ENCODE measurements around the gene CTNNA2.
"Not testable (repeated sequence)": the region's sequence is repeated elsewhere in the genome, so short reads cannot be mapped to it uniquely, and the experiment has no call there.

Gene CTNNA2

GRCh38 chr2:80080957-80081356 is 568.1 kb downstream of the CTNNA2 start:
- no peak for DNase-seq (ENCODE audit: low read depth)

GRCh38 chr2:80086831-80087230 is 574.0 kb downstream of the CTNNA2 start:
- no peak for DNase-seq (ENCODE audit: low read depth)

DNA sequence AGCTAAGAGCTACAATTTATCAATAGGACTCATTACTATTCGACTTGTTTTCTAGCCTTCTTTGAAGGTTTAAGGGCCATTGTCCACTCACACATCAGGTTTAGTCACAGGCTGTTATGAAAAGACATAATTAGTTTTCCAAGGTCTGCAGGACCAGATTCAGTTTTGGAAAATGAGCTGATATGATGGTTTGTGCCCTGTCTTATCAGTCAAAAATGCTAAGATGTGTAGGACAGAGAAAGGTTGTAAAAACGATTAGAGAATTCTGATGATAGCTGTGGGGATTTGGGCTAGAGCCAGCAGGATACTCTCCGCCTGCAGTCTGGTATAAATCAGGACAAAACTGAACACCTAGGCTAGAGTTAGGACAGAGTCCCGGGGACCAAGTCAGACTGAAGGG is 578.4 kb downstream of the CTNNA2 start:
- no peak for DNase-seq (ENCODE audit: low read depth)

GRCh38 chr2:80092474-80092873 is 579.6 kb downstream of the CTNNA2 start:
- DNase-seq (ENCODE audit: low read depth), result no peak

GRCh38 chr2:80098503-80098902 is 585.7 kb downstream of the CTNNA2 start:
- not testable (repeated sequence) for DNase-seq (ENCODE audit: low read depth)

DNA sequence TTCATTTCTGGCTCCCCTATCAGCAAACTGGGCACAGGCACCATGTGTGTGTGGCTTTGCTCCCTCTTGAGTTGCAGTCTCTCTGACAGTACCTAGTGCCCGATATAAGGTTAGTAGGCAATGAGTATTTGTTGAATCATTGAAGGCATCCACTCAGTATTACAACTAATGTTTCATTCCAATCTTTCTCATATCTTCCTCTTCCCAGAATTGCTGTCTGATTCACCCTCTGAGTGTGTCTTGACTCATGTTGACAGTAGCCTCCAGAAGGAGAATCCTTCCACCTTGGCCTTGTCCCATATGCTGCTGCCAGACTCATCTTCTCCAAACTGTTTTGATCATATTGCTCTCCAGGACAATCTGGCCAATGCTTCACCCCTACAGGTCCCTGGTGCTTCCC is 589.2 kb downstream of the CTNNA2 start:
- DNase-seq (ENCODE audit: low read depth), result no peak

DNA sequence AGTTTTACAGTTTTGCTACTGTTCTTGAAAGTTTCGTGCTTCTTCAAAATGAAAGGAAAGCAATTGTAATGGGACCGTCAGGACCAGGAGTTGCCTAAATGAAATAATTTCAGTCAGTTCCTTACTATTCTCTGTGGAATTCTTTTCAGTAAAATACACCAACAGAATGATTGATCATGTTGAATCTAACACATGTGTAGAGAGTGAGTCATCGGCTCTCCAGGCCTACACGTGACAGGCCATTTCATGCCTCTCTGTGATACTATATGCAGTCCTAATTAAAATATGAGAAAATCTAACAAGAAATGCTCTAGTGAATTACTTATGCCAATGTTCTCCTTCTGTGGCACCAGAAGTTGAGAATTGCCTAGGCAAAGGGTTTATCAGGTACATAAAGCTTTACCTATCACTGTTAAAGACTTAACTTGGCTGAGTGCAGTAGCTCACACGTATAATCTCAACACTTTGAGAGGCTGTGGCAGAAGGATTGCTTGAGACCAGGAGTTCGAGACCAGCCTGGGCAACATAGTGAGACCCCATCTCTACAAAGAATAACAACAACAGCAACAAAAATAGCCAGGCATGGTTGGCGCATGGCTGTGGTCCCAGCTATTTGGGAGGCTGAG is 592.3 kb downstream of the CTNNA2 start:
- no peak for DNase-seq (ENCODE audit: low read depth)

GRCh38 chr2:80111185-80111584 is 598.3 kb downstream of the CTNNA2 start:
- no peak for DNase-seq (ENCODE audit: low read depth)

DNA sequence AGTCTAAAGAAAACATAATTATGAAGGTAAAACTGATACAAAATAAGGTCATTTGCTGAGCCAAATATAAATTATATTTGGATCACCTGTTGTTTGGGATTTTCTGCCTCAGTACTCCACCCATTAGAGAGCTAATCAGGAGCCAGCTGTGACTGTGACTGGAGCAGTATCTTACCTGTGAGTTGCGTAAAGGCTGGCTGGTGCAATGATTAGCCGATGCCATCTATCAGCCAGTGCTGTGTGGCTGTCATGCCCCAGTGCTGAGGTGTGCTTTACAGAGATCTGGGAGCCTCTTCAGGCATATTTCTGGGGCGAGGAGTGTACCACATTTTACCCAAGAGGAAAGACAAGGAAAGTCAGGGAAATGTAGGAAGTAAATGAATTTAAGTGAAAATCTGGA is 599.9 kb downstream of the CTNNA2 start:
- no peak for DNase-seq (ENCODE audit: low read depth)

- no peak for DNase-seq (ENCODE audit: low read depth)
These were observed 600.5 kb downstream of the CTNNA2 start for GRCh38 chr2:80113399-80113798.

DNA sequence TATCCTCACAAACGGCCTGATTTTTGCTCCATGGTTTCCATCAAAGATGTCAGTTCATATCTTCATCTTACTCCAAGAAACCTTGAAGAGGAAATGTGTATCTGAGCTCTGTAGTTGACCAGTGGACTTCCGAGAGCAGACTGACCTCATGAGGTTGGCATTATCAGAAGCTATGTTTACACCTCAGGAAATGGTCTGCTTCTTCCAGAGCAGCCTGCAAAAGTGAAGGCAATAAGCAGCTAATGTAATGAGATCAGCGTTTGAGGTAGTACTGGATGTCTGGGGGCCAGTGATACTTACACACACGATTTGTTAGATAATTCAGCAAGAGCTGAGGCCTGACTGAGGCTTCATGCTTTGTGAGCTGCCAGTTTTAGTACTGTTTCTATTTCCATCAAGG is 602.0 kb downstream of the CTNNA2 start:
- DNase-seq (ENCODE audit: low read depth), result no peak

GRCh38 chr2:80117401-80117800 is 604.5 kb downstream of the CTNNA2 start:
- DNase-seq (ENCODE audit: low read depth), result no peak

DNA sequence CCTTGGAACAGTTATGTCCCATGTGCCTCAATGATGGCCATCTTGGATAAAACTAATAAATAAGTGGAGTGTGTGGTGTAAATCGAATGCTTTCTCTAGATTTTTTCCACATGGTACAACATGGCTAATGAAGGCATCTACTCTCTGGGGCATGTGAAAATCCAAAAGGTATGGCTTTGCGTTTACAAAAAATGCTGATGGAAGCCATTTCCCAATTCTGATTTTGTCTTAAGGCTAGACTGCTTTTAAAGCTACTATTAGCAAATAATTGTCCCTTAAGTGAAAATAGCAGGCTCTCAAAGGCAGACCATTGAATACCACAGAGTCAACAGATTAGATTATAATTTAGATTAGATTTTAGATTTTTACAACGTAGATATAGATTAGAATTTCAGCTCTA is 608.0 kb downstream of the CTNNA2 start:
- DNase-seq (ENCODE audit: low read depth), result no peak

DNA sequence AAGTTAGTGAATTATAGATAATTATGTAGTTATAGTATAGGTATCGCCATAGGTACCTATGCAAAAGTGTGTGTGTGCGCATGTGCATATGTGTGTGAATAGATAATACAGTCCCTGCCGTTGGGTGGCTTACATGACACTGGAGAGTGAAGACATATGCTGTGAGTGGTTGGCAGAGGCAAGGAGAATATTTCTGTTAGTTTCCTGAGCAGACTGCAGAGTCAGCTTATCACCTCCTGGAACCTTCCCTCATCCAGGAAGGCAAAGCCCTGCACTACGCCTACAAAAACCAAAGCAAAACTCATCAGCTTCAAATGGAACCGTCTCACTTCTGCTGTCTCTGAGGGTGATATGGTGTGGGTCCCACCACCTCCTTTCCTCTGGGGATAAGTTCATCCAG is 609.8 kb downstream of the CTNNA2 start:
- no peak for DNase-seq (ENCODE audit: low read depth)

DNA sequence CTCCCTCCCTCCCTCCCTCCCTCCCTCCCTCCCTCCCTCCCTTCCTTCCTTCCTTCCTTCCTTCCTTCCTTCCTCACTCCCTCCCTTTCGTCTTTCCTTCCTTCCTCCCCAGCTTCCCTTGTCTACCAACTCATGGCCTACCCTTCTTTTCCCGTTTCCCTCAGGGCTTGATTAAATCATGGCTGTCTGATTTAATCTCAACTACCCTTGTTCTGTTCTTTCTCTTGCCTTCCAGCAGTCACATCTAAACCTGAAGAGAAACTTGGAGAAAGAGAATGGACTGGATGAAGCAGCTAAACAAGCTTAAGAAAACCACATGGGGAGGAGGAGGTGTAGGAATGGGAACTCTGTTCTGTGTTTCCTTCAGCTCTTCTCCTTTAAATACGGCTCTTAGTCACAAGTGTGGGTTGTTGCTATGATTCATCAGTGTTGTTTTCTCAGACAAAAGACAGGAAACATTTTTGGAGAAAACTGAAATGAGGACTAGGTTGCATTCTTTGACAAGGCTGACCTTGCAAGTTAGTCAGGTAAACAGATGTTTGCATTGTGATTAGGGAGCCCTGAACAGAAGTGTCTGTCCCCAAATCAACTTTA is 613.8 kb downstream of the CTNNA2 start:
- no peak for DNase-seq (ENCODE audit: low read depth)

DNA sequence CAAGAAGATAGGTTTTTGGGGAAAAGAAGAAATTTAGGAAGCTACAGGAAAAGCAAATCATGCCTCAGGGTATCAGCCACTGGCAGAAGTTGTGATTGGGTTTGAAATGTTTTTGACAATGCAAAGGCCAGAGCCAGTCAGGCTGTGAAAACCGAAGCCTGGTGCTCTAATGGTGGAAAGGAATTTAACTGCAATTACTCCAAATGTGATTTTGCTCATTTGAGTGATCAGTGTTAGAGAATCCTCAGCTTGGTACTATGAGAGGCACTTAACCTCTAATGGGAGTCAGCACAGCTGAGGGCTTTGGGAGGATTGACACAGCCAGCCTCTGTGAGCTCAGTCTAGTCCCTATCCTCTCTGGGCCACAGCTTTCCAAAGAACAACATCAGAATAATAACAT is 615.2 kb downstream of the CTNNA2 start:
- DNase-seq (ENCODE audit: low read depth), result no peak

DNA sequence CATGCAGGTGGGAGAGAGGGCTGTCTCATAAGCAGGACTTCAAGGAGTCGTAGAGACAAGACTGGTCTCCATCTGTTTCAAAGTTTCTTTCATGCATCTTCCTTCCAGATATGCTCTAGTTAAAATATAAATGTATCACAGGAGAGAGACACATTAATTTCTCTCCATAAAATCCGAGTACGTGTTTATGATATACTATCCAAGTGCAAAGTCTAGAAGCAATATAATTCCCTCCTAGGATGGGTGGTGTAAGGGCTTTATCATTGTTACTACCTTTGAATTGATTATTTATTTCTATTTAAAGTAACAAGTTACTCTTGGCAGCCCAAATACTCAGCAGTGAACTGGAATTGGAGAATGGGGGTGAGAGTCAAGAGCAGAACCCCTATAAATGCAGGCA is 619.4 kb downstream of the CTNNA2 start:
- DNase-seq (ENCODE audit: low read depth), result no peak

- DNase-seq (ENCODE audit: low read depth), result no peak
These were observed 622.1 kb downstream of the CTNNA2 start for GRCh38 chr2:80135001-80135400.

DNA sequence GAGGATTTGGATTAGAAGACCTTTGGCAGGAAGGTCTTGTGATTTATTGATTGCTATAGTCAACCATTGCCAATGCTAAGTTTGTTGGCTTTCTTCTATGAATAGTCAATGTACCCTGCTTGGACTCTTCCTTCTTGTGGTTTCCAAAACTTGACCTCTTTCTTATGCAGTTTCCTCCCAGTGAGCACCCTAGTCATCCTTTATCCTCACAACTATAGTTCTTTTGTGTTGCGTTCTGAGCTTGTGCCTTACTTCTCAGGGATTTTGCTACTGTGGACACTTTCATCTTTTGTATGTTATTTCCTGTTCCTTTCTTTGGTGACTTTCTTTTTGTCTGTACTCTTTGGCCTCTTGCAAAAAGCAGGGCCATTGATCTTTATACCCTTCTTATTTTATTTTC is 623.5 kb downstream of the CTNNA2 start:
- DNase-seq (ENCODE audit: low read depth), result no peak

DNA sequence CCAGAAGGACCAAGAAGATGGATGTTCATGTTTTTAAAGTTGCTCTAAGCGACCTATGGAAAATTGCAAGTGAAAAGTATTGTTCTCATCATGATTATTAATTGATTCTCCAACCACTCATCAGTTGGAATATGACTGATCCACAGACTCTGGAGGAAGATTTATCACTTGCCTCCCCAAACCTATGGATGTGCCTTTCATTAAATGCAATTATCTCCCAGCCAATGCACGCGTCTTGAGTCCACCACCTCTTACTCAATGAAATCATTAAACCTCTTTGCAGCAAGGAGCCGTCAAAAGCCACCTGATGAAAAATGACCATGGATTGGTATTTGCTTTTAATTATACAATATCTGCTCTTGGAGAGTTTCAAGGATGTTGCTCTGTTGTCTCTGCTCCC is 626.1 kb downstream of the CTNNA2 start:
- DNase-seq (ENCODE audit: low read depth), result no peak

DNA sequence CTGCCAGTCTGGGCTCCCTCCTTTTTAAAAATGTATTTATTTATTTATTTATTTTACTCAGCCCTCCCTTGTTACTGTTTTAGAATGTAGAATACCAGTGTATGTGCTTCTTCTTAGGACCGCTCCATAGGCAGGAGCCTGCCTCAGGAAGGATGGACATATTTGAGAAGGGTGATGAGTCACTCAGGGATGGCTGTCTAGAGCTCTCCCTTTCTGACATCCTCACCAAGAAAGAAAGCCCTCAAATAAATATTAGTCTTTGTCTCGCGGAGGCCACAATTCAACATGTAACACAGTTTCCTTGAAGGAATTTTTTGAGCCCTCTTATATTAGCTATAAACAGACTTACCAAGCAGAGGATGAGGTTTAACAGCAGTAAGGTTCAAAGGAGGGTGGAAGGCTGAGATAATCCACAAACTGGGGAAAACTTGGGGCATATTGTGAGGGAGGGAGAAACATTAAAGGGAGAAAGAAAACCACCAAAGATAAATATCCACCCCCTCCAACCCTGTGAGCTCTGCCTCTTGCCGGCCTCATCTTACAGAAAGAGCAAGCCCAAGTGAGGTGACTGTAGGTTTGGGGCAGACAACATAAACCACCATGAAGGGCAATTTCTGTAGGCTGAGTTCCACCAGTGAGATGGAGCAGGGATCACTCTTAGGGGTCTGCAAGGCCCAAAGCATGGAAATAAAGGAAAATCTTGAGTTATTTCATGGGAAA is 628.3 kb downstream of the CTNNA2 start:
- no peak for DNase-seq (ENCODE audit: low read depth)

DNA sequence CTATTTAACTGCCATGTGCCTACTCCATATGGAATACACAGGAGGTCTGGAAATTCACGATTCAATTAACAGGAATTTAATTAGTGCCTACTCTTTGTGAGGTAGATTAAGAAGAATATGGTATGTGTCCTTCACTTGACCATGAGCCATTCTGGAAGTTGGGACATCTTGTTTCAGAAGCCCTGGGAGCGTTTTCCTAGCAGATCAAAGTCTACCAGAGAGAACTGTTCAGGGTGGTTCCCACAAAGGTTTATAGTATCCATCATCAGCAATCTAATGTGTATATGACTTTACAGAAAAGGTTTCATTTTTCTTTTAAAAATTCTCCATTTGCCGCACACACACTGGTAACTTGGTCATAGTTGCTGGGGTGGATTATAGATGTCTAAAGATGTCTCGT is 632.6 kb downstream of the CTNNA2 start:
- no peak for DNase-seq (ENCODE audit: low read depth)

- not testable (repeated sequence) for DNase-seq (ENCODE audit: low read depth)
These were observed 633.9 kb downstream of the CTNNA2 start for GRCh38 chr2:80146757-80147156.

GRCh38 chr2:80147690-80148089 is 634.8 kb downstream of the CTNNA2 start:
- no peak for DNase-seq (ENCODE audit: low read depth)
